ENCODE data around the gene STX1A. TPM values are rescaled to one million over a fixed set of nuclear protein-coding genes. Genes with fewer than 3 reads are reported as not detected.
A peak's percentile ranks its signal among the peaks of the same experiment; 100 is the strongest.

Gene STX1A
- total RNA-seq, 2 experiments from 2014 or later, result 23.7 to 24.1 TPM

DNA sequence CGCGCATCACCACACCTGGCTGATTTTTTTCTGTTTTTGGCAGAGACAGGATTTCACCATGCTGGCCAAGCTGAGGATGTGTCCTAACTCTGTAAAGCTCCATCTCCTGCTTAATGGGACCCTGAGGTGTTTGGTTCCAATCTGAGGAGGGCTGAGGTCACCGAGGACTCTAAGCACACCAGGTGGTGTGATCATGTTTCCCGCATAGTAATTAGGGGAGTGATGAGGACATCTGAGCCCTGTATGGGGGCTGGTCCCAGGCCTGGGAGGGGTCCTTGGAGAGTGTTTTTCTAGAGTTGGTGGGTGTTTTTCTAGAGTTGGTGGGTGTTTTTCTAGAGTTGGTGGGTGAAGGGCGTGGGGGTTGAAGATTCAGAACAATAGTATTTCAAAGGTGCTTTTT, 22.1 kb upstream of the STX1A start:
- Mint-ChIP-seq H3K9me3 (no peaks in the 10 kb centered on the region), H3K27me3 (ENCODE audit: low read depth) (no peaks in the 10 kb centered on the region), H3K27ac (no peak overlapping the region), H3K4me1 (ENCODE audit: low read depth) (peaks cover 11% of the 10 kb centered on the region), H3K4me3 (no peak overlapping the region), H3K36me3 (ENCODE audit: low read depth) (peaks cover 1% of the 10 kb centered on the region)
- intact Hi-C loops (cut with micrococcal nuclease), result no loop called here
- no peak for DNase-seq
- CTCF ChIA-PET, result interaction anchor here (0.7 to 0.9 kb wide), 2 partner anchors 115 to 126 kb away, joined by 3 to 6 read pairs; no protein-coding TSS in a partner anchor

DNA sequence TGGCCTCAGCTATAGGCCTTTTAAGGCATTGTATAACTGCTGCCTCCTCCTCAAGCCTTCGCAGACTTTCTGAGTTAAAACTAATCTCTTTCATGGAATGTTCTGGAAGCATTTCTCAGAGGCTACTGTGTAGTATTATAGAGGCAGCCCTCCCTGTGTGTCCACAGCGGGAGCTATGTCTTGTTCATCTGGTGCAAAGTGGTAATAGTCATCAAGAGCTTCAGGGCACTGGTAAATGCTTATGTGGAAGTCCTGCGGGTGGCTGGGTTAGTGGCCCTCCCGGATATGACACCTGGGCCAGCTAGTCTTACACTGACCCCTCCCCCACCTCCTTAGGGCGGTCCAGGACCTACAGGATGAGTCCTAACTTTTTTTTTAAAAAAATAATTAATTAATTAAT, 21.3 kb upstream of the STX1A start:
- Mint-ChIP-seq H3K27me3 (ENCODE audit: low read depth) (no peaks in the 10 kb centered on the region), H3K4me1 (ENCODE audit: low read depth) (peaks cover 11% of the 10 kb centered on the region), H3K9me3 (no peaks in the 10 kb centered on the region), H3K36me3 (ENCODE audit: low read depth) (peaks cover 5% of the 10 kb centered on the region), H3K27ac (no peak overlapping the region), H3K4me3 (no peak overlapping the region)
- DNase-seq, result no peak
- CTCF ChIA-PET, result interaction anchor here (0.5 to 1.7 kb wide), 3 partner anchors 14 to 215 kb away, joined by 3 to 6 read pairs (median 5); no protein-coding TSS in a partner anchor
- intact Hi-C loops (cut with micrococcal nuclease), result no loop called here

- CTCF ChIA-PET, result interaction anchor here (0.6 to 1.7 kb wide), 3 partner anchors 15 to 116 kb away, joined by 3 to 5 read pairs (median 3); no protein-coding TSS in a partner anchor
- Mint-ChIP-seq H3K9me3 (no peaks in the 10 kb centered on the region), H3K4me1 (ENCODE audit: low read depth) (peaks cover 11% of the 10 kb centered on the region), H3K36me3 (ENCODE audit: low read depth) (peaks cover 5% of the 10 kb centered on the region), H3K27ac (no peak overlapping the region), H3K27me3 (ENCODE audit: low read depth) (no peaks in the 10 kb centered on the region), H3K4me3 (peak overlapping the region; percentile 18)
- DNase-seq, result no peak
- intact Hi-C loops (cut with micrococcal nuclease), result no loop called here
Observed at GRCh38 chr7:73740212-73740611, 20.7 kb upstream of the STX1A start.

DNA sequence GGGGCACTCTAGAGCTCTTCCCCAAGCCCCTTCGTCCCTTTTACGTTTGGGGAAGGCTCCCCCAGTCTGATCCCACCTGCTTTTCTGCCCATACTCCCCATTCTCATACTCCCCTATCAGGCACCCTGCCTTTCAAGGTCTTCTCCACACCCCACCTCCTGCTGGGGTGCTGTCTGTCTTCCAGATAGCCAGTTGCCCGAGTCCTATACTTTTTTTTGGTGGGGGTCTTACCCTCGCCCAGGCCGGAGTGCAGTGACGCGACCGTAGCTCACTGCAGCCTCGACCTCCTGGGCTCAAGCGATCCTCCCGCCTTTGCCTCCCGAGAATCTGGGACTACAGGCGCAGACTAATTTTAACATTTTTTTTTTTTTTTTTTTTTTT, 19.9 kb upstream of the STX1A start:
- CTCF ChIA-PET, result interaction anchor here (0.6 to 1.7 kb wide), 5 partner anchors 14 to 160 kb away, joined by 3 to 6 read pairs (median 5); partner anchors contain the start of gene TBL2
- no peak for DNase-seq
- Mint-ChIP-seq H3K4me3 (peak overlapping the region; percentile 97), H3K9me3 (no peaks in the 10 kb centered on the region), H3K36me3 (ENCODE audit: low read depth) (peaks cover 5% of the 10 kb centered on the region), H3K27ac (peak overlapping the region; percentile 81), H3K27me3 (ENCODE audit: low read depth) (no peaks in the 10 kb centered on the region), H3K4me1 (ENCODE audit: low read depth) (peaks cover 14% of the 10 kb centered on the region)
- intact Hi-C loops (cut with micrococcal nuclease), result loop anchor here (2.0 to 5.0 kb wide), 3 partner anchors 103 to 345 kb away; partner anchors contain the start of genes ELN and METTL27

DNA sequence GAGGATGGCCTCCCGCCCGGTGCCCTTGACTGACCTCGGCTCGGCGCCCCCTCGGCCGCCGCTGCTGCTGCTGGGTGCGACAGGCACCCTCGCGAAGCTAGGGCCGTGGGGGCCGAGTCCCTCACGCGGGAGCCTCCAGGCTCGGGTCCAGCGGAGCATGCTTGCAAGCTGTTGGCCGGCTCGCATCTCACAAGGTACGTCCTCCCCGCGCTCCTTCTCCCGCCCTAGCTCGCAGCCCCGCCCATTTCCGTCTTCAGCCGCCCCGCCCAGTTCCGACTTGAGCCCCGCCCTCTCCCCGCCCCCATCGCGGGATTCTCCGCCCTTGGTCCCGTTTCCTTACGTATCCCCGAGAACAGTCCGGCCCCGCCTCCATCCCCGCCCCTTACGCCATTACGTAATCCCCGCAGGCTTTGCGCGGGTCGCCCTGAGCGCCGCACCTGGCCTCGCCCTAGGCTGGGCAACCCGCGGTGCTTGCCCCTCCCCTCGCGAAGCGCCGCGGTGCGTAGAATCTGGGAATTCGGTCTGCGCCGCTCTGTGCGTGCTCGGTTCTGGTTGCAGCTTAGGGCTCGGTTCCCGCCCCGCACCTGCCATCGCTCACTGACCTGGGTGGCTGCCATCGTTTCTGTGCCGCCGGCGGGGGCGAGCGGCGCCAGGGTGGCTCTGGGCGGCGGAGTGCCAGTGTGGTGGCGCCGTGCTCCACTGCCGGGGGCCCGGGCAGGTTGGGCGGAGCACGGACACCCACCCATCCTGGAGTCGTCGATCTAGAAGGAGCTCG, 19.3 kb upstream of the STX1A start, which contains the start of gene ABHD11:
TSS of gene ABHD11 (minus strand) at position 191 of the 775 bp plus-strand sequence. CDS start at position 159, 32 bp downstream.
- CTCF ChIA-PET, result interaction anchor here (0.6 to 1.7 kb wide), 10 partner anchors 9 to 248 kb away, joined by 3 to 6 read pairs (median 4); partner anchors contain the start of gene TBL2
- Mint-ChIP-seq H3K27me3 (ENCODE audit: low read depth) (no peaks in the 10 kb centered on the region), H3K4me3 (peak within 1 kb of the TSS; percentile 97), H3K9me3 (no peaks in the 10 kb centered on the region), H3K27ac (peak within 1 kb of the TSS; percentile 90), H3K36me3 (ENCODE audit: low read depth) (peaks cover 5% of the 10 kb centered on the region), H3K4me1 (ENCODE audit: low read depth) (peaks cover 14% of the 10 kb centered on the region)
- DNase-seq, result peak; percentile 98
- intact Hi-C loops (cut with micrococcal nuclease), result loop anchor here (1.0 to 5.0 kb wide), 11 partner anchors 19 to 346 kb away; partner anchors contain the start of genes BAZ1B, BCL7B, BUD23 and DNAJC30

- peak overlapping the region; percentile 90 for H3K27ac Mint-ChIP-seq
- no peaks in the 10 kb centered on the region for H3K9me3 Mint-ChIP-seq
- peak; percentile 72 for DNase-seq
- H3K36me3 Mint-ChIP-seq (ENCODE audit: low read depth), result peaks cover 5% of the 10 kb centered on the region
- no peaks in the 10 kb centered on the region for H3K27me3 Mint-ChIP-seq (ENCODE audit: low read depth)
- peak overlapping the region; percentile 97 for H3K4me3 Mint-ChIP-seq
- CTCF ChIA-PET, result interaction anchor here (0.6 to 1.7 kb wide), 6 partner anchors 9 to 248 kb away, joined by 3 to 6 read pairs (median 4); no protein-coding TSS in a partner anchor
- H3K4me1 Mint-ChIP-seq (ENCODE audit: low read depth), result peaks cover 14% of the 10 kb centered on the region
- intact Hi-C loops (cut with micrococcal nuclease), result loop anchor here (1.0 to 5.0 kb wide), 11 partner anchors 19 to 347 kb away; partner anchors contain the start of genes BAZ1B, BCL7B, BUD23 and DNAJC30
Observed at GRCh38 chr7:73738220-73738611, 18.7 kb upstream of the STX1A start.

- no peak for DNase-seq
- Mint-ChIP-seq H3K9me3 (no peaks in the 10 kb centered on the region), H3K36me3 (ENCODE audit: low read depth) (peaks cover 5% of the 10 kb centered on the region), H3K27me3 (ENCODE audit: low read depth) (no peaks in the 10 kb centered on the region), H3K27ac (peak overlapping the region; percentile 68), H3K4me1 (ENCODE audit: low read depth) (peaks cover 14% of the 10 kb centered on the region), H3K4me3 (peak overlapping the region; percentile 97)
- intact Hi-C loops (cut with micrococcal nuclease), result loop anchor here (1.0 to 5.0 kb wide), 11 partner anchors 18 to 347 kb away; partner anchors contain the start of genes BAZ1B, BCL7B, BUD23 and DNAJC30
- CTCF ChIA-PET, result interaction anchor here (0.6 to 1.7 kb wide), 8 partner anchors 8 to 247 kb away, joined by 3 to 6 read pairs (median 4); no protein-coding TSS in a partner anchor
Observed at GRCh38 chr7:73737491-73738219, 18.2 kb upstream of the STX1A start.

DNA sequence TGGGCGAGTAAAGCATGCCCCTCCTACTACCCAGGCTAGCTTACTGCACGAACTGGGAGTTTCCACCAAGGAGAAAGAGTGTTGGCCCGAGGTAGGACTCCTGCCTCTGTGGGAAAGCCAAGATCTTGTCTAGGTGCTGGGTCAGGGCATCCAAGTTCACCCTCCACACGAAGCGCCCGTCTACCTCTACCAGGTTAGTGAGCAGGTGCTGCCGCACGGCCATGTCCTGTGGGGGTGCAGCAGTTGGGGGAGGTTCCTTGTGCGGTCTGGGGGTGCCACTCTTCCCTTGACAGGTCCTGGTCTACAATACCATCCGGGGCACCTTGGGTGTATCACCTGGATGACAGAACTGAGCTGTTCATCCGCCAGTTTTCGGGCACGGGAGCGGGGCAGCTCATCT, 17.4 kb upstream of the STX1A start:
- intact Hi-C loops (cut with micrococcal nuclease), result loop anchor here (5.0 kb wide), 1 partner anchor 290 kb away; the partner anchor contains the start of gene ELN
- Mint-ChIP-seq H3K9me3 (no peaks in the 10 kb centered on the region), H3K4me1 (ENCODE audit: low read depth) (peaks cover 14% of the 10 kb centered on the region), H3K4me3 (no peak overlapping the region), H3K27ac (no peak overlapping the region), H3K36me3 (ENCODE audit: low read depth) (peaks cover 5% of the 10 kb centered on the region), H3K27me3 (ENCODE audit: low read depth) (no peaks in the 10 kb centered on the region)
- CTCF ChIA-PET, result interaction anchor here (1.1 to 1.6 kb wide), 2 partner anchors 128 to 130 kb away, joined by 3 to 6 read pairs; no protein-coding TSS in a partner anchor
- DNase-seq, result no peak

- no peak for DNase-seq
- Mint-ChIP-seq H3K9me3 (no peaks in the 10 kb centered on the region), H3K4me3 (no peak overlapping the region), H3K36me3 (ENCODE audit: low read depth) (peaks cover 5% of the 10 kb centered on the region), H3K27me3 (ENCODE audit: low read depth) (no peaks in the 10 kb centered on the region), H3K4me1 (ENCODE audit: low read depth) (peaks cover 14% of the 10 kb centered on the region), H3K27ac (no peak overlapping the region)
- intact Hi-C loops (cut with micrococcal nuclease), result loop anchor here (5.0 kb wide), 1 partner anchor 292 kb away; the partner anchor contains the start of gene ELN
- CTCF ChIA-PET, result interaction anchor here (0.6 to 4.9 kb wide), 9 partner anchors 10 to 208 kb away, joined by 3 to 36 read pairs (median 3); no protein-coding TSS in a partner anchor
Observed at GRCh38 chr7:73735528-73735905, 16.0 kb upstream of the STX1A start.

DNA sequence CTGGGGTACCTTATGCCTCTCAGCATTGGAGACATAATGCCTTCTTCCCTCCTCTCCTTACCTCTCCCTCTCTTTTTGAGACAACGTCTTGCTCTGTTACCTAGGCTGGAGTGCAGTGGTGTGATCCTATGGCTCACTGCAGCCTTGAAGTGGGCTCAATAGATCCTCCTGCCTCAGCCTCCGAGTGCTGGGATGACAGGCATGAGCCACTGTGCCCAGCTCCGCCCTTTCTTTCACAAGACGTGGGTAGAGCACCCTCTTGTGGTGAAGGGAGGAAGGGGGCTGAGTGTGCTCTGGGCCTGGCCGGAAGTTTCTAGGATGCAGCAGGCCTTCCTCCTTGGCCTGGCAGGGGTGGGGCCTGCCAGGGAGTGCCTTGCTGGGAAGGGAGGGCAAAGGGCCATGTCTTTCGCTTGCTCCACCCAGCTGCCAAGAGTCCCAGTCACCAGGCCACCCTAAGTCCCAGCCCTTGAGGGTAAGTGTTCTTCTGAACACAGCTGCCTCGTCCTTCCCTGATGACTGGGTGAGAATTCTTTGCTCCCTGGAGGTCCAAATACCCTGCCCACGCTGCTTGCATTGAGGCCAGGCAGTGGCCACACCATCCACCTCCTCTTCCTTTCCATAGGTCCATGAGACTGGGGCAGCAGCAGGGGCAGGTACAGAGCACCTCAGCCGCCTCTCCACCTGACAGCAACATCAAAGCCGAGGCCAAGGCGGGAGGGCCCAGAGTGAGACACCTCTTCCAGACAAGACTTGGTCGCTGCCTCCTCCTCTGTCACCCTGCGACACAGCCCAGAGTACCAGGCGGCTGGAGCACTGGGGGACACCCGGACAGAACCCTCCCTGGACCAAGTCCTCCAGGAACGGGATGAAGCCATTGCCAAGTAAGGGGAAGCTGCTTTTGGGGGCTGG, 15.4 kb upstream of the STX1A start:
- CTCF ChIA-PET, result interaction anchor here (0.7 to 4.9 kb wide), 18 partner anchors 9 to 148 kb away, joined by 3 to 36 read pairs (median 3); no protein-coding TSS in a partner anchor
- Mint-ChIP-seq H3K27me3 (ENCODE audit: low read depth) (no peaks in the 10 kb centered on the region), H3K27ac (peak overlapping the region; percentile 42), H3K36me3 (ENCODE audit: low read depth) (peaks cover 5% of the 10 kb centered on the region), H3K4me3 (no peak overlapping the region), H3K9me3 (no peaks in the 10 kb centered on the region), H3K4me1 (ENCODE audit: low read depth) (peaks cover 14% of the 10 kb centered on the region)
- DNase-seq, result peak; percentile 89
- intact Hi-C loops (cut with micrococcal nuclease), result loop anchor here (1.0 to 5.0 kb wide), 4 partner anchors 120 to 411 kb away; partner anchors contain the start of gene ELN

DNA sequence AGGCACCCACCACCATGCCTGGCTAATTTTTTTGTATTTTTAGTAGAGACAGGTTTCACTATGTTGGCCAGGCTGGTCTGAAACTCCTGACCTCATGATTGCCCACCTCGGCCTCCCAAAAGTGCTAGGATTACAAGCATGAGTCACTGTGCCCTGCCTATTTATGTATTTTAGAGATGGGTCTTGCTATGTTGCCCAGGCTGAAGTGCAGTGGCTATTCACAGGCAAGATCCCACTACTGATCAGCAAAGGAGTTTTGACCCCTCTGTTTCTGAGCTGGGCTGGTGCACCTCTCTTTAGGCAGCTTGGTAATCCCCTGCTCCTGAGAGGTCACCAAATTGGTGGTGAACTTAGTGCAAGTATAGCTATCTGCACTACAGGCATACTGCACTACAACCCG, 12.9 kb upstream of the STX1A start:
- Mint-ChIP-seq H3K9me3 (no peaks in the 10 kb centered on the region), H3K4me3 (no peak overlapping the region), H3K27ac (no peak overlapping the region), H3K27me3 (ENCODE audit: low read depth) (peaks cover 6% of the 10 kb centered on the region), H3K4me1 (ENCODE audit: low read depth) (peaks cover 6% of the 10 kb centered on the region), H3K36me3 (ENCODE audit: low read depth) (peaks cover 3% of the 10 kb centered on the region)
- intact Hi-C loops (cut with micrococcal nuclease), result no loop called here
- CTCF ChIA-PET, result interaction anchor here (0.7 to 4.9 kb wide), 4 partner anchors 10 to 125 kb away, joined by 3 to 36 read pairs (median 5); no protein-coding TSS in a partner anchor
- DNase-seq, result no peak

Data from activated naive CD4-positive, alpha-beta T cell treated with anti-CD3 and anti-CD28 coated beads for 36 hours (primary cell).